ENCODE measurements around the gene MAP2.

- no peak for TF ChIP-seq CTCF (IDR thresholded peaks at IDR 0.05; ENCODE audit: low read depth, low read length)
- no peak for TF ChIP-seq MAX (IDR thresholded peaks at IDR 0.05; ENCODE audit: low read depth, low read length)
- no peak for TF ChIP-seq POLR2A (IDR thresholded peaks at IDR 0.05; ENCODE audit: extremely low read depth, insufficient read length)
- no peak for TF ChIP-seq MYC (IDR thresholded peaks at IDR 0.05; ENCODE audit: low read depth, low read length)
These were observed 6.9 kb upstream of the MAP2 start for GRCh38 chr2:209416913-209417312.
